ENCODE results near the gene C6orf62. TPM values are rescaled to one million over a fixed set of nuclear protein-coding genes. Genes with fewer than 3 reads are reported as not detected.
A peak's percentile ranks its signal among the peaks of the same experiment; 100 is the strongest.

Gene C6orf62
- total and polyA plus RNA-seq, 11 donors: 20.8 to 92.8 (median 40.7) TPM

DNA sequence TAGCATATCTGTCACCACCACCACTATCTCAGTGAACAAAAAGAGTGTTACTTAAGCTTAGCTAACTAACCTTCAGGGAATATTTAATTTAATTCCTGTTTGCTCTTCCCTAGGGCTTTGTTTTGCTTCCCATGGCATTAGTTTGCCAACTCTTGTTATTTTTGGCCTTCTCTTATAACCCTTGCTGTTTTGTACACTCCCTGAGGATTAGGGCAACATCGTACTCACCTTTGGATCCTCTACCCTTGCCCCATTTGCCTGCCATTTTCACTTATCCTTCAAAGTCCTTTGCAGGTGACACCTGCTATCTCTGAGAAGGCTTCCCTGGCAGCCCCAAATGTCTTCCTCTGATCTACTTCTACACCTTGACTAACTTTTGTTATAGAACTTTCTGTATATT, 28.4 kb downstream of the C6orf62 start:
- DNase-seq (no peak), ATAC-seq (no peak)
- intact Hi-C loops (cut with DNase I): loop anchor here in 5 of 10 donors (10.0 kb wide), 3 partner anchors 196 to 266 kb away; partner anchors contain the start of gene ALDH5A1 (in 1 of the 5)

GRCh38 chr6:24689964-24690363, 29.0 kb downstream of the C6orf62 start:
- H3K4me1 ChIP-seq: peaks cover 0 to 26% (median 7%) of the 10 kb centered on the region in 12 donors
- H3K27me3 ChIP-seq: no peaks in the 10 kb centered on the region
- ATAC-seq (peak in 1 of 4 donors; percentile 68), DNase-seq (no peak)
- no peak overlapping the region for H3K27ac ChIP-seq
- WGBS, 4 donors: 78 to 86% (median 84%) methylated on average over 2 of the region's 2 CpGs
- no peaks in the 10 kb centered on the region for H3K9me3 ChIP-seq
- peaks cover 0 to 14% (median 3%) of the 10 kb centered on the region in 9 donors for H3K36me3 ChIP-seq
- intact Hi-C loops (cut with DNase I): loop anchor here in 5 of 10 donors (10.0 kb wide), 3 partner anchors 195 to 265 kb away; partner anchors contain the start of gene ALDH5A1 (in 1 of the 5)
- H3K4me3 ChIP-seq: no peak overlapping the region
- no peak for TF ChIP-seq CTCF (IDR thresholded peaks at IDR 0.05)
- no peak for TF ChIP-seq POLR2A (IDR thresholded peaks at IDR 0.05)

More for the DNA sequence above, 28.4 kb downstream of the C6orf62 start:
- TF ChIP-seq POLR2A (IDR thresholded peaks at IDR 0.05) (no peak), CTCF (IDR thresholded peaks at IDR 0.05) (no peak)
- H3K9me3 ChIP-seq: no peaks in the 10 kb centered on the region
- H3K27ac ChIP-seq: no peak overlapping the region
- H3K4me1 ChIP-seq: peaks cover 0 to 26% (median 7%) of the 10 kb centered on the region in 12 donors
- H3K4me3 ChIP-seq: no peak overlapping the region
- H3K36me3 ChIP-seq: peaks cover 0 to 14% (median 3%) of the 10 kb centered on the region in 9 donors
- WGBS, 4 donors: 46 to 65% (median 48%) methylated on average over 1 of the region's 1 CpG
- no peaks in the 10 kb centered on the region for H3K27me3 ChIP-seq

- H3K36me3 ChIP-seq: peaks cover 0 to 14% (median 3%) of the 10 kb centered on the region in 9 donors
- WGBS, 4 donors: 92 to 96% (median 94%) methylated on average over 4 of the region's 4 CpGs
- TF ChIP-seq CTCF (IDR thresholded peaks at IDR 0.05): no peak
- no peak for TF ChIP-seq POLR2A (IDR thresholded peaks at IDR 0.05)
- H3K27me3 ChIP-seq: no peaks in the 10 kb centered on the region
- H3K9me3 ChIP-seq: no peaks in the 10 kb centered on the region
- no peak for ATAC-seq
- no peak for DNase-seq
- peaks cover 0 to 22% (median 6%) of the 10 kb centered on the region in 12 donors for H3K4me1 ChIP-seq
- H3K27ac ChIP-seq: no peak overlapping the region
- no peak overlapping the region for H3K4me3 ChIP-seq
- intact Hi-C loops (cut with DNase I): no loop called here
These were observed 32.0 kb downstream of the C6orf62 start for GRCh38 chr6:24686946-24687345.

- peaks cover 0 to 18% (median 4%) of the 10 kb centered on the region in 12 donors for H3K4me1 ChIP-seq
- DNase-seq (no peak), ATAC-seq (no peak)
- no peak overlapping the region for H3K4me3 ChIP-seq
- intact Hi-C loops (cut with DNase I): no loop called here
- no peaks in the 10 kb centered on the region for H3K27me3 ChIP-seq
- no peak overlapping the region for H3K27ac ChIP-seq
- no peaks in the 10 kb centered on the region for H3K9me3 ChIP-seq
- TF ChIP-seq POLR2A (IDR thresholded peaks at IDR 0.05) (no peak), CTCF (IDR thresholded peaks at IDR 0.05) (no peak)
- H3K36me3 ChIP-seq: peaks cover 0 to 14% (median 3%) of the 10 kb centered on the region in 9 donors
- 91 to 100% (median 92%) methylated on average over 1 of the region's 1 CpG for WGBS, 4 donors
These were observed 32.5 kb downstream of the C6orf62 start for GRCh38 chr6:24686408-24686807.

Data from heart left ventricle (tissue), 16 donors.